ENCODE data around the gene PDCD11.

PDCD11 gene

DNA sequence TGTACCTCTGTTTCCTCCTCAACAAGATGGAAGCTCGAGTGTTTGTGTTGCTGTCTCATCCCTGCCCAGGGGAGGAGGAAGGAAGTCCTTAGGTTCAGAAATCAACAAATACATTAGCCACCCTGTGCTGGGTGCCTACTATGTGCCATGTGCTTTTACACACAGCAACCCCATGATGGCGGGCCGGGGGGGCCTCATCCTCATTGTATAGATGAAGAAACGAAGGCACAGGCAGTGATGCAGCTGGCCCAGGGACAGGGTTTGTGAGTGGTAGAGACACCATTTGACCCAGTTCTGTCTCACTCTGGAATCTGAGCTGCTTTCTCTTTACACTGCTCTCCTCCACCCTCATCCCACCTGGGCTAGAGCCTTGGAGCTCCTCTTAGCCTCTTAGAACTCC is 57.6 kb downstream of the PDCD11 start:
- no peak for TF ChIP-seq GATA3 (IDR thresholded peaks at IDR 0.05; ENCODE audit: low read depth, low read length)
- no peak for TF ChIP-seq GATA2 (IDR thresholded peaks at IDR 0.05; ENCODE audit: low read depth, low read length)

DNA sequence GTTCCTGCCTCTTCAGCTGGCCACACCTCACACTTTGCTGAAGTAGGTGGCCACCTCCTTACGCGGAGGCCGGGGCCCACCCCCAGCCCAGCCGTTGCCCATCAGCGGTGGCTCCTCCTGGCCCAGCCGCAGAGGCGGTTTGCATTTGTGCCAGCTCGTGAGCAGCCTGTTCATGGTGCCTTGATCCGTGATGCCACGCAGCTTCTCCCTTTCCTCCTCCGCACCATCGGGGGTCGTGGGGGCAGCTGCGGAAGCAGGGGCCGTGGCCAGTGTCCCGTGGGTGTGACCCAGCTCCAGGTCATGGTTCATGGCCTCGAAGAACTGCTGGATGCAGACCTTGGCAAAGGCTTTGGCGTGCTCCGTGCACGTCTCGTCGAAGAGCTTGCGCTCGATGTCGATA is 58.8 kb downstream of the PDCD11 start:
- TF ChIP-seq GATA2 (IDR thresholded peaks at IDR 0.05; ENCODE audit: low read depth, low read length) = no peak
- no peak for TF ChIP-seq GATA3 (IDR thresholded peaks at IDR 0.05; ENCODE audit: low read depth, low read length)

DNA sequence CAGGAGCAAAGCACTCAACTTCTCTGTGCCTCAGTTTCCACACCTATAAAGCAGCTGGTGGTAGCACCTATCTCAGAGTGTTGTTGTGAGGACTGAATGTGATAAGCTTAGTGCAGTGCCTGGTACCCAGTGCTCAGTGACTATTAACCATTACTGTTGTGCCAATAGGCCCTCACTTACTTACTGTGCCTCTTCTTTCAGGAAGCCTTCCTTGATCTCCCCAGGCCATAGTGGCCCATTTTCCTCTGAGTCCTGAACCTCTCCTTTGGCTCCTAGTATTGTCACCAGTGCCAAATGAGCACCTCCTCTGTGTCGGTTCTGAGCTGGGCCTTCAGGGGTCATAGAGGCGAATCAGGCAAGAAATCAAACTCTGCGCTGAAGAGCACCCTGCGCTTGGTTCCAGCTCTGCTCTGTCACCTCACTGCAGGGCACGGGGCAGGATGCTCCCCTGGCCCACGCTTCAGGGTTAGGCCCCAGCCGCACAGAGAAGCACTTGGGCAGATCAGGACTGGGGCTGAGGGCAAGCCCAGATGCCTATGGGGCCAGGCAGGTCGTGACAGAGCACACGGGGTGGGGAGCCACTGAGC is 59.7 kb downstream of the PDCD11 start:
- TF ChIP-seq GATA2 (IDR thresholded peaks at IDR 0.05; ENCODE audit: low read depth, low read length) (no peak), GATA3 (IDR thresholded peaks at IDR 0.05; ENCODE audit: low read depth, low read length) (no peak)

DNA sequence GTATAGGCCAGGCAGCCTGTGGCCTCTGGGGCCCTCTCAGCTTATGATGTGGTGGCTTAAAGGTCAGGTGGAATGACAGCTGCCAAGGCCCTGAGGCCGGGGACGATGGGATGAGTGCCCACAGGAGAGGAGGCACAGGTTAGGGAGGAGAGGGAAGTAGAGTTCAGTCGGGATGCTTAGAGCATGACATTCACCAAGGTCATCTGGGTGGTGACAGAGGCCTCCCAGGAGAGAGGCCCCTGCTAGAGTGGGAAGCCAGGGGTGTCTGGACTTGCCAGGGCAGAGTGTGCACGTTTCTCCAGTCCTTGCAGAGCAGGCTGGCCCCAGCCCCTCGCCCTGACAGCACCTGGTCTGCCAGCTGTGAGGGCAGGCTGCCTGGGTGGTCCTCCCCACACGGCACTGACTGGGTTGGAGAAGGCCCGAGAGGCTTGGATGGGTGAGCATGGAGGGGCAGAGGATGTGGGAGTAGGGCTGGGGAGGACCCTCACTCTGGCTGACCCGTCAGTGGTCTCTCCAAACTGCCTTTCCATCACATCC is 60.8 kb downstream of the PDCD11 start:
- TF ChIP-seq GATA3 (IDR thresholded peaks at IDR 0.05; ENCODE audit: low read depth, low read length) (no peak), GATA2 (IDR thresholded peaks at IDR 0.05; ENCODE audit: low read depth, low read length) (no peak)

DNA sequence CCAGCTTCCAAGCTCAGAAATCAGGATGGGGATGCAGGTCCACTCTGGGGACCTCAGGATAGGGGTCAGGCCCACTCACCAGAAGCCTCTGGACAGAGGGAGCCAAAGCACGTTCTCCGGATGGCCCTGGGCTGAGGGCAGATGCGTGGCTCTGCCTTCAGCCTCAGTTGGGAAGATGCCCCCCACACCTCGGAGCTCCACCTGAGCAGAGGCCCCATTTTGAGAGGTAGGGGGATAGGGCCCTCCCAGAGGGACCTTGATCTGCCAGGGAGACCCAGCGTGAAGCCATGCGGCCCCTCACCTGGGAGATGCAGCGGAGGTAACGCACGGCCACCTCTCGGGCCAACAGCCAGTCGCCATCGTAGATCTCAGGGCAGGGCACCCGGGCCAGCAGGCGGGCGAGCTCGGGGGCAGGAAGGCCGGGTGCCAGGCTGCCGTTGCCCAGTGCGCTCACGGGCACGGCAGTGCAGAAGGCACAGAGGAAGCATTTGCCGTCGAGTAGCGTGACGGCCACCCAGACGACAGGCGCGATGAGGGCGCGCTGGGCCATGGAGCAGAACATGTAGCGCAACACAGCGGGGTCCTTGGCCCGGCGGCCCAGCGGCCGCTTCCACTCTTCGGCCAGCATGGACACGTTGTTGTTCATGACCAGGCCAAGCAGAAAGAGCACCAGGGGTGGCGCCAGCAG is 61.6 kb downstream of the PDCD11 start:
- no peak for TF ChIP-seq GATA2 (IDR thresholded peaks at IDR 0.05; ENCODE audit: low read depth, low read length)
- TF ChIP-seq GATA3 (IDR thresholded peaks at IDR 0.05; ENCODE audit: low read depth, low read length) = no peak

DNA sequence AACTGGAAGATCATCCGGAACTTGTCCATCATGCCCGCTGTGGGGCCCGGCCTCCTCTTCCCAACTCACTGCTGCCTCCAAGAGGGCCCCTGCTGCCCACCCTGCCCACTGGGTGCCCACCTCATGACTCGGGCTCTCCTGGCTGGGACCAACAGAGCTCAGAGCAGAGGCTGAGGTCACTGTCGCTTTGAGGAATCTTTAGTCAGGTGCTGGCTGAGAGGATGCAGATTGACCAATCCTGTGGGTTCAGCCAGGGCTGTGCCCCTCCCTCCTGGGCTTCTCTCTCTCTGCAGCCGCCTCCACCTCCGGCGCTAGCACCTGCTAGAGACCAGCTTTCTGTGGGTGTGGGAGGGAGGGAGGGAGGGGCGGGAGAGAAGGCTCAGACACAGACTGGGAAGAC is 62.3 kb downstream of the PDCD11 start, which contains the start of gene CALHM1:
Gene CALHM1, minus strand, starts transcription at position 181 of the 400 bp plus-strand sequence. Its CDS starts 149 bp downstream, at position 32.
- no peak for TF ChIP-seq GATA3 (IDR thresholded peaks at IDR 0.05; ENCODE audit: low read depth, low read length)
- TF ChIP-seq GATA2 (IDR thresholded peaks at IDR 0.05; ENCODE audit: low read depth, low read length) = no peak

GRCh38 chr10:103459615-103460014 is 63.2 kb downstream of the PDCD11 start:
- TF ChIP-seq GATA3 (IDR thresholded peaks at IDR 0.05; ENCODE audit: low read depth, low read length) (no peak), GATA2 (IDR thresholded peaks at IDR 0.05; ENCODE audit: low read depth, low read length) (no peak)

GRCh38 chr10:103463499-103463898 is 67.1 kb downstream of the PDCD11 start:
- TF ChIP-seq GATA2 (IDR thresholded peaks at IDR 0.05; ENCODE audit: low read depth, low read length) (no peak), GATA3 (IDR thresholded peaks at IDR 0.05; ENCODE audit: low read depth, low read length) (no peak)

DNA sequence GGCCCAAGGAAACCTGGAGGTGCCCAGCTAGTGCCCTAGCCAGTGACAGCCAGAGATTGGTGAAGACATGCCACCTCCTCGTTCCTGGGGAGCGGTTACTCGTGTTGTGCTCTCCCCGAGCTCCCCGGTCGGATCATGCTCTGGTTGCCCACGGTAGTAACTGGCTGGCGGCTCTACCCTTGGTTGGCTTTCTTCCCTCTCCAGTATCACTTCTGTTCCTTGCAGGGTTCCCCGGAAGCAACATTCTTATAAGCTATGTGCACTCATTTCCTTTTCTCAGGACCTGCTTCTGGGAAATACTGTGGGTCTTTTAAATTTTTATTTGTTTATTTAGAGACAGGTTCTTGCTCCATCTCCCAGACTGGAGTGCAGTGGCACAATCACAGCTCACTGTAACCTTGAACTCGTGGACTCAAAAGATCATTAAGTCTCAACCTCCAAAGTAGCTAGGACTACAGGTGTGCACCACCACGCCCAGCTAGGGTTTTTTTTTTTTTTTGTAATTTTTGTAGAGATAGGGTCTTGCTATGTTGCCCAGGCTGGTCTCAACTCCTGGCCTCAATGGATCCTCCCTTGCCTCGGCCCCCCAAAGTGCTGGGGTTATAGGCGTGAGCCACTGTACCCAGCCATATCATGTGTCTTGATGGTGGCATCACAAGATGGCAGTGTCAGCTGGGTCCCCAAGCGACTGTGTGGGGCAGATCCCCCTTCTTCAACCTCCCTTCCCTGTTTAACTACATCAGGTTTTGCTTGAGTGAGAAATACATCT is 69.2 kb downstream of the PDCD11 start:
- TF ChIP-seq GATA3 (IDR thresholded peaks at IDR 0.05; ENCODE audit: low read depth, low read length) (no peak), GATA2 (IDR thresholded peaks at IDR 0.05; ENCODE audit: low read depth, low read length) (no peak)

DNA sequence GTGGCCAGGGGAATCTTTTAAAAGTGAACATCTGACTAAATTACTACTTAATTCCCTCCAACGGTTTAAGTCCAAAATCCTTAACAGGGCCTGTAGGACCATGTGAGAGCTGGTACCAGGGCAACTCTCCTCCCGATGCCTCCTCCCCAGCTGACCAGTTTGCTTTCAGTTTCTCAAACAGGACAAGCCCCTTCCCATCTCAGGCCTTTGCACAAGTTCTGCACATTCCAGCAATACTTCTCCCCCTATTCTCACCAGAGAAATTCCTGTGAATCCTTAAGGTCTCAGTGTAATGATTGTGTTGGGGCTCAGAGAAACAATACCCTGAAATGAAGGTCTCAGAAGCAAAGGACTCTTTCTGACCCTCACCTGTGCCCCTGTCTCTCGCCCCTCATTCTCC is 70.3 kb downstream of the PDCD11 start:
- TF ChIP-seq GATA3 (IDR thresholded peaks at IDR 0.05; ENCODE audit: low read depth, low read length) (no peak), GATA2 (IDR thresholded peaks at IDR 0.05; ENCODE audit: low read depth, low read length) (no peak)

DNA sequence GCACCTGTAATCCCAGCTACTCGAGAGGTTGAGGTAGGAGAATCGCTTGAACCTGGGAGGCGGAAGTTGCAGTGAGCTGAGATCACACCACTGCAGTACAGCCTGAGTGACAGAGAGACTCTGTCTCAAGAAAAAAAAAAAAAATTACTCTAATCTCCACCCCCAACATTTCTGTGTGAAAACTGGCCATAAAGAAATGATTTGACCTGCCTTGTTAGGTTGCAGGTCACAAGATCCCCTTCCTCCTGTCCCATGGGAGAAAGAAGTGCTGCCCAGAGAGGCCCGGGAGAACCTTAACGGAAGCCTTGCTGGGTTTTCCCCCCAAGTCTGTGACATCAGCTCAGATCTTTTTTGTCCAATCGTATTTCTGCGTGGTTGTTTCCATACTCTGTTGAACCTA is 71.0 kb downstream of the PDCD11 start:
- TF ChIP-seq GATA2 (IDR thresholded peaks at IDR 0.05; ENCODE audit: low read depth, low read length) = no peak
- TF ChIP-seq GATA3 (IDR thresholded peaks at IDR 0.05; ENCODE audit: low read depth, low read length) = no peak

DNA sequence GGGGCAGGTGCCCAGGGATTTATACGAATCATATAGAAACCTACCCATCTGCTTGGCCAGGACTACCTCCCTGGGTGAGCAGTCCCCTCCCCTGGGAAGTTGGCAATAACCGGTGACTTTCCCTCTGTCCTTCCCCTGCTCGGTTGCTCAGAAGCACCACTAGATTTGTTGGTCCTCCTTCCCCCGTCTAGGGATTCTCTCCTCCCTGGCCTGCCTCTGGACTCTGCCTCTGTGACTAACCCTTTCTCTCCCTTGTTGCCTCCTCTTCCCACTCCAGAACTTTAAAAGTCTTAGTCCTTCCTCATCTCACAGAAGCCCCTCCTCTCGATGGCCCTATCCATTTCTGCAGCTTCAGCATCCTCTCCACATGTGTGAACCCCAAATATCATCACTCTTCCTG is 72.8 kb downstream of the PDCD11 start:
- TF ChIP-seq GATA2 (IDR thresholded peaks at IDR 0.05; ENCODE audit: low read depth, low read length) (no peak), GATA3 (IDR thresholded peaks at IDR 0.05; ENCODE audit: low read depth, low read length) (no peak)

DNA sequence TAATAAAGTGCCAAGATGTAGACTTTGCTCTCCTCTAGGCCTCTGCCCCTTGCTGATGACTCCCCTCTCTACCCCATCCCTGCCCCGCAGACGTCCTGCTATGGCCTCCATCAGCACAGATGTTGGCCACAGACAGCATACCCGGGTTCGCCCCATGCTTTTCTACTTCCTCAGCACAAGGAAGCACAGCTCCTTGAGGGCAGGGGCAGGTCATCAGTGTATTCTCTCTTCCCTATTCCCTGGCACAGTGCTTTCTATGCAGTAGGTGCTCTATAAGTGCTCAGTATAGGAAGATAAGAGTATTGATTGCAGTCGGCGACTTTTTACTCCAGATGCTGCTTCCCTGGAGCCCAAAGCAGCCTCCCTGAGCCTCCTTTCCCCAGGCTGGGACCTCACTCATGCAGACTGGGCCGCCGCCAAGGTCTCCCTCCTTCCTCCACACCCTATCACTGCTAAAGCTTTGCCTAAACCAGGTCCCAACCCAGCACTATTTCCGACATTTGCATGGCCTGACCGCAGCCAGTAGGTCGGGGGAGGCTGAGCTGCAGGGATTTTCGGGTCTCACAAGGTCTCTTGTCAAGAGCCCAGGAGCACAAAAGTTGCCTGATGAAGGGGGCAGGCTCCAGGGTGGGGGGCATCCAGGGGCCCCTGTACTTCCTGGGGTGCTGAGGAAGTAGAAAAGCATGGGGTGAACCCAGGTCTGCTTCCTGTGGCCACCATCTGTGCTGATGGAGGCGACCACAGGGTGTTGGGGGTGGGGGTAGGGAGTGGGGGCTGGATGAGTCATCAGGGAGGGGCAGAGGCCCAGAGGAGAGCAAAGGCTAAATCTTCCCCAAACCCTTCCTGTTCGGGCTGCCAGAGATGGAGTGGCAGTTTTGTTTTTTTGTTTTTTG is 74.6 kb downstream of the PDCD11 start:
- TF ChIP-seq GATA2 (IDR thresholded peaks at IDR 0.05; ENCODE audit: low read depth, low read length) = no peak
- TF ChIP-seq GATA3 (IDR thresholded peaks at IDR 0.05; ENCODE audit: low read depth, low read length) = no peak

Data from SH-SY5Y (cell line).